HCT116 (cell line): ENCODE measurements around the gene ACACA. TPM values are rescaled to one million over a fixed set of nuclear protein-coding genes. Genes with fewer than 3 reads are reported as not detected.

Source experiments
- ATAC-seq: fragments of 200-7000 bp; cut with Tn5 transposase; 2 replicates; pipeline ENCODE4 v1.9.1; 2020; ENCODE audit warnings: mild to moderate bottlenecking, moderate library complexity
- Bru-seq: library from RNA; stranded (reverse); fragments of 400-500 nt; gene quantifications from one replicate; lab custom pipeline; 2021; lab: Mats Ljungman, UMichigan
- BruChase-seq, 2 experiments: library from RNA; stranded (reverse); fragments of 400-500 nt; gene quantifications; one replicate each; lab custom pipeline; 2021; lab: Mats Ljungman, UMichigan
- BruUV-seq: library from RNA; stranded (reverse); fragments of 400-500 nt; replicated peaks from 2 replicates; lab custom pipeline; 2021; lab: Mats Ljungman, UMichigan
- CTCF ChIA-PET: fragments of 300-600 bp; sonication (Branson Sonifier 250); formaldehyde crosslinking; loops from one replicate; lab custom pipeline; 2021; ENCODE audit warnings: antibody characterized with exemption; lab: Charles Lee
- POLR2A ChIA-PET: fragments of 300-600, 350-600 bp; sonication (Branson Sonifier 250); formaldehyde crosslinking; loops from one replicate; lab custom pipeline; 2021; ENCODE audit warnings: antibody characterized with exemption; lab: Charles Lee
- RAD21 ChIA-PET, 2 experiments: fragments of 300-600 bp; sonication (Branson Sonifier 250); formaldehyde crosslinking; loops; one replicate each; lab custom pipeline; 2023; ENCODE audit warnings: low total read pairs in 2 of 2; ENCODE audit not compliant: uncharacterized antibody in 2 of 2, unreplicated experiment in 2 of 2, low non-redundant PET in 1 of 2; lab: Charles Lee
- DNase-seq: peaks from one replicate; pipeline ENCODE4 v3.0.0-alpha.2; 2010; ENCODE audit warnings: low read depth, low spot score
- H2AFZ ChIP-seq: fragments of 200-600 bp; shearing (Covaris generic), sonication (generic); 2 replicates; pipeline ENCODE4 v1.6.1; 2017; ENCODE audit warnings: low read depth, mixed run types, mixed read lengths, antibody characterized with exemption, low read length; ENCODE audit not compliant: poor library complexity, severe bottlenecking
- H3K27ac ChIP-seq: 2 replicates; pipeline ENCODE4 v1.5.1; 2012; ENCODE audit warnings: low read depth, low read length
- H3K27me3 ChIP-seq: fragments of 200-600 bp; sonication (generic); 2 replicates; pipeline ENCODE4 v1.6.1; 2016; ENCODE audit warnings: mixed run types, low read length, mixed read lengths; ENCODE audit not compliant: insufficient read depth
- H3K36me3 ChIP-seq, 2 experiments: fragments of 200-500 bp in 1 of 2; fragments of 200-600 bp in 1 of 2; sonication (Bioruptor generic) in 1 of 2; sonication (generic) in 1 of 2; 2 replicates each; pipeline versions ENCODE4 v1.5.1 to v1.6.1; 2014 to 2016; ENCODE audit warnings: low read length in 2 of 2, inconsistent platforms in 1 of 2, mixed read lengths in 1 of 2, mixed run types in 1 of 2; ENCODE audit not compliant: insufficient read depth in 2 of 2, control insufficient read depth in 1 of 2
- H3K4me1 ChIP-seq, 2 experiments: fragments of 200-600 bp in 1 of 2; sonication (generic) in 1 of 2; 2 replicates each; pipeline versions ENCODE4 v1.5.1 to v1.6.1; 2012 to 2017; ENCODE audit warnings: low read length in 2 of 2, inconsistent platforms in 1 of 2, mild to moderate bottlenecking in 1 of 2, mixed read lengths in 1 of 2, mixed run types in 1 of 2, moderate library complexity in 1 of 2; ENCODE audit not compliant: insufficient read depth in 2 of 2, control insufficient read depth in 1 of 2
- H3K4me2 ChIP-seq: fragments of 200-600 bp; sonication (generic); 2 replicates; pipeline ENCODE4 v1.6.1; 2017; ENCODE audit warnings: mixed run types, low read length, mixed read lengths
- H3K4me3 ChIP-seq, 2 experiments: fragments of 200-600 bp in 1 of 2; sonication (generic) in 1 of 2; replicated peaks in 1 of 2; 2 replicates each; pipeline ENCODE4 v1.5.1; 2011 to 2016; ENCODE audit warnings: low read length in 2 of 2, control low read depth in 1 of 2, low read depth in 1 of 2, mild to moderate bottlenecking in 1 of 2, mixed read lengths in 1 of 2, mixed run types in 1 of 2
- H3K79me2 ChIP-seq: fragments of 200-600 bp; sonication (generic); 2 replicates; pipeline ENCODE4 v1.6.1; 2017; ENCODE audit warnings: mild to moderate bottlenecking, mixed run types, low read length, moderate library complexity, mixed read lengths; ENCODE audit not compliant: insufficient read depth
- H3K9ac ChIP-seq: fragments of 200-600 bp; sonication (generic); 2 replicates; pipeline ENCODE4 v1.6.1; 2016; ENCODE audit warnings: low read length, mixed read lengths
- H3K9me2 ChIP-seq: fragments of 200-600 bp; sonication (generic), shearing (Covaris generic); 2 replicates; pipeline ENCODE4 v1.6.1; 2017; ENCODE audit warnings: mixed run types, mild to moderate bottlenecking, moderate library complexity; ENCODE audit not compliant: insufficient read depth
- H3K9me3 ChIP-seq, 2 experiments: fragments of 200-500 bp in 1 of 2; fragments of 200-600 bp in 1 of 2; sonication (Bioruptor generic) in 1 of 2; sonication (generic) in 1 of 2; 2 replicates each; pipeline ENCODE4 v1.6.1; 2014 to 2017; ENCODE audit warnings: low read length in 2 of 2, mixed read lengths in 2 of 2, inconsistent platforms in 1 of 2, low read depth in 1 of 2, mild to moderate bottlenecking in 1 of 2, mixed run types in 1 of 2, moderate library complexity in 1 of 2; ENCODE audit not compliant: control insufficient read depth in 1 of 2, insufficient read depth in 1 of 2
- H4K20me1 ChIP-seq: fragments of 200-600 bp; sonication (generic), shearing (Covaris generic); 2 replicates; pipeline ENCODE4 v1.6.1; 2017; ENCODE audit warnings: mixed run types, mild to moderate bottlenecking, moderate library complexity; ENCODE audit not compliant: insufficient read depth
- CBX3 ChIP-seq: IDR thresholded peaks from 2 replicates; pipeline ENCODE4 v1.6.1; 2012; ENCODE audit warnings: low read depth
- CEBPB ChIP-seq: IDR thresholded peaks from 2 replicates; pipeline ENCODE4 v1.6.1; 2012; ENCODE audit warnings: low read depth
- CTCF ChIP-seq, 3 experiments: fragments of 200-600 bp in 1 of 3; sonication (generic) in 1 of 3; IDR thresholded peaks in 2 of 3; conservative IDR thresholded peaks in 1 of 3; 2 replicates each; pipeline ENCODE4 v1.5.1; 2012 to 2017; ENCODE audit warnings: low read depth in 2 of 3, low read length in 2 of 3, antibody characterized with exemption in 1 of 3, borderline replicate concordance in 1 of 3, control low read depth in 1 of 3, mild to moderate bottlenecking in 1 of 3, mixed read lengths in 1 of 3, mixed run types in 1 of 3, moderate library complexity in 1 of 3; ENCODE audit not compliant: insufficient read depth in 1 of 3
- ELF1 ChIP-seq: IDR thresholded peaks from 2 replicates; pipeline ENCODE4 v1.6.1; 2012; ENCODE audit warnings: low read depth, borderline replicate concordance
- EZH2 ChIP-seq: fragments of 200-600 bp; sonication (generic); IDR thresholded peaks from 2 replicates; pipeline ENCODE4 v1.6.1; 2017; ENCODE audit warnings: antibody characterized with exemption, mixed run types
- EZH2phosphoT487 ChIP-seq: fragments of 200-600 bp; IDR thresholded peaks from 2 replicates; pipeline ENCODE4 v1.6.1; 2018; ENCODE audit warnings: antibody characterized with exemption, borderline replicate concordance
- FOSL1 ChIP-seq: IDR thresholded peaks from 2 replicates; pipeline ENCODE4 v1.6.1; 2012; ENCODE audit warnings: low read depth
- JUND ChIP-seq: IDR thresholded peaks from 2 replicates; pipeline ENCODE4 v1.6.1; 2012
- POLR2A ChIP-seq: IDR thresholded peaks from 2 replicates; pipeline ENCODE4 v1.7.0; 2011; ENCODE audit warnings: borderline replicate concordance; ENCODE audit not compliant: insufficient read depth, insufficient read length; ENCODE audit errors: extremely low read depth
- POLR2AphosphoS5 ChIP-seq: IDR thresholded peaks from 2 replicates; pipeline ENCODE4 v1.6.1; 2011; ENCODE audit warnings: mild to moderate bottlenecking, low read depth, low read length, moderate library complexity
- RAD21 ChIP-seq: IDR thresholded peaks from 2 replicates; pipeline ENCODE4 v1.6.1; 2012; ENCODE audit warnings: low read depth, mild to moderate bottlenecking
- REST ChIP-seq: IDR thresholded peaks from 2 replicates; pipeline ENCODE4 v1.6.1; 2012; ENCODE audit warnings: low read depth
- SIN3A ChIP-seq: IDR thresholded peaks from 2 replicates; pipeline ENCODE4 v1.6.1; 2012; ENCODE audit warnings: low read depth
- SP1 ChIP-seq: IDR thresholded peaks from 2 replicates; pipeline ENCODE4 v1.6.1; 2012; ENCODE audit warnings: low read depth
- SRF ChIP-seq: IDR thresholded peaks from 2 replicates; pipeline ENCODE4 v1.6.1; 2012; ENCODE audit warnings: low read depth
- YY1 ChIP-seq: IDR thresholded peaks from 2 replicates; pipeline ENCODE4 v1.6.1; 2011; ENCODE audit warnings: low read length, low read depth, moderate library complexity, mild to moderate bottlenecking; ENCODE audit not compliant: insufficient replicate concordance; ENCODE audit errors: extremely low read depth
- ZFX ChIP-seq: fragments of 450-650 bp; IDR thresholded peaks from 2 replicates; pipeline ENCODE4 v1.6.1; 2017
- ZNF274 ChIP-seq: fragments of 200-500 bp; sonication (Bioruptor generic); IDR thresholded peaks from 2 replicates; pipeline ENCODE4 v1.6.1; 2014; ENCODE audit warnings: mild to moderate bottlenecking, low read depth, low read length, inconsistent platforms
- intact Hi-C: fragments of 100-400 bp; cut with micrococcal nuclease; formaldehyde crosslinking; loops from 2 replicates; pipeline ENCODE4 v1.10.0; 2022
- long read RNA-seq: library from polyadenylated mRNA; unstranded; transcript quantifications from one replicate; pipeline ENCODE4 v2.0.0, GENCODE V29; 2021; ENCODE audit not compliant: unreplicated experiment
- polyA plus RNA-seq: library from polyadenylated mRNA; unstranded; fragments of >200 nt; gene quantifications from 2 replicates; pipeline ENCODE4 v1.2.1, GENCODE V29; 2012; ENCODE audit warnings: missing spikeins
- total RNA-seq: library from RNA; stranded (reverse); gene quantifications from one replicate; pipeline ENCODE4 v1.2.1, GENCODE V29; 2021; ENCODE audit not compliant: unreplicated experiment
- TF ChIP-seq, protein P1 (sequence below): IDR thresholded peaks from 2 replicates; pipeline ENCODE4 v1.6.1; 2012
- TF ChIP-seq, protein P2 (sequence below): IDR thresholded peaks from 2 replicates; pipeline ENCODE4 v1.6.1; 2012

Gene ACACA
- total RNA-seq (161 TPM), Bru-seq, nascent RNA (percentile 86 among the genes with signal in this experiment), BruChase-seq, experiment 1, labeled RNA remaining after a 6-hour chase (percentile 84 among the genes with signal in this experiment), BruChase-seq, experiment 2, labeled RNA remaining after a 2-hour chase (percentile 86 among the genes with signal in this experiment)
- 61.0 and 69.6 TPM in 2 replicates for polyA plus RNA-seq
- long read RNA-seq, full-length matches to known transcripts, result 3 of 79 reads
- long read RNA-seq, partial matches to known transcripts, result 16 of 79 reads
- long read RNA-seq, other reads (novel, unspliced or antisense), result 60 of 79 reads

DNA sequence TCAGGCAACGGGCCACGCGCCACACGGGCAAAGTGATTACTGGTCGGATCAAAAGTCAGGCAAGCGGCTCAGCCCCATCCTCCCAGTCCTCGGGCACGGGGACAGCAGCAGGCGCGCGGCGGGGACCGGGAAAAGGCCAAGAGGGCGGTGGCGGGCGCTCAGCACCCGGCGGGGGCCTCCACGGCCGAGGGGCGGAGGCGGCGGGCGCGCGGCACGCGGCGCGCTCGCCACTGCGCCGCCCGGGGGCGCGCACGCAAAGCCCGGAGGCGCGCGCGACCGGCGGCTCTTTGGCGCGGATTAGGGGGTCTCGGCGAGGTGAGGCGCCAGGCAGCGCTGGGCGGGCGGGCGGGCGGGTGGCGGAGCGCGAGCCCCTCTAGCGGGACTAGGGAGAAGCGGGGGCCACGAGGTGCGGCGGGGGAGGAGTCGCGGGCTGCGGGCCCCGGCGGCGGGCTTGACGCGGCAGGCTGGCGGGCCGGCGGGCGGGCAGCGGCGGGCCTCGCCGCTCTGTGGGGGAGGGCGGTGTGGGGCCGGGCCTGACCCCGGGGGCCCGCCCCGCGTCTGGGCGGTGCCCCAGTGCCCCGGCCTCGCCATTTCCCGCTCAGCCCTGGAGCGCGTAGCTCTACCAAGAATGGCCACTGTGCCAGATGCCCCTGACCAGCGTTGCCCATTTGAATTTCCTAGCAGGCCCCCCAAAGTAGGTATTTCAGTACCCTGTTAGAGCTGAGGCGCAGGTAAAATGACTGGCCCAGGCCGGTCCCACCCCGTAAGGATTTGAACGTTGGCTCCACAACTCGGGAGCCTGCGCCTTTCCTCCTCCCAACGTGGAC, at the start of gene ACACA, which contains the start of gene TADA2A:
ACACA (minus strand) TSS at position 202 of the 827 bp plus-strand sequence. CDS start 537 bp downstream, outside the sequence.
TADA2A (plus strand) TSS at position 252 of the 827 bp plus-strand sequence. CDS start 4,480 bp downstream, outside the sequence.
- ATAC-seq (peak; percentile 95), DNase-seq (peak; percentile 60)
- Histone ChIP-seq H3K4me3 (peak within 1 kb of the TSS; percentile 83 to 89), H3K4me1 (peaks cover 10 to 30% of the 10 kb centered on the region in 2 experiments), H3K4me2 (peak within 1 kb of the TSS; percentile 100), H3K9me2 (no peaks in the 10 kb centered on the region), H2AFZ (no peak within 1 kb of the TSS), H4K20me1 (no peaks in the 10 kb centered on the region), H3K27me3 (no peaks in the 10 kb centered on the region), H3K79me2 (peaks cover 47% of the 10 kb centered on the region), H3K36me3 (peaks cover 0 to 6% of the 10 kb centered on the region in 2 experiments; a peak in 1 of 4 replicates), H3K9me3 (no peaks in the 10 kb centered on the region), H3K9ac (peak within 1 kb of the TSS; percentile 99), H3K27ac (peak within 1 kb of the TSS; percentile 97)
- CTCF ChIA-PET, result interaction anchor here (1.0 kb wide), 1 partner anchor 9 kb away, joined by 8 read pairs; no protein-coding TSS in a partner anchor
- RAD21 ChIA-PET, result no interaction called here
- intact Hi-C loops, result loop anchor here (2.0 kb wide), 1 partner anchor 84 kb away; no protein-coding TSS in a partner anchor
- POLR2A ChIA-PET, result interaction anchor here (1.0 kb wide), 1 partner anchor 31 kb away, joined by 3 read pairs; no protein-coding TSS in a partner anchor
- no TSS peak for BruUV-seq
- TF ChIP-seq YY1 (peak; percentile 88), CEBPB (no peak), CBX3 (peak; percentile 48), ZFX (peak; percentile 68), SP1 (no peak), REST (no peak), FOSL1 (no peak), ZNF274 (no peak), EZH2phosphoT487 (no peak), SIN3A (peak; percentile 68), RAD21 (no peak), JUND (no peak), SRF (no peak), POLR2A (no peak), ELF1 (no peak), EZH2 (no peak), CTCF (IDR thresholded peaks at IDR 0.05 in 2 of 3, conservative IDR thresholded peaks at IDR 0.05 in 1 of 3; ENCODE audit: borderline replicate concordance in 1 of 3, insufficient read depth in 1 of 3, low read depth in 2 of 3, low read length in 2 of 3) (0 out of 6 replicates have a peak, but pooled peaks of 1 of the 3 experiments have one; percentile 3), POLR2AphosphoS5 (peak; percentile 96)
- TF ChIP-seq, protein P1, sequence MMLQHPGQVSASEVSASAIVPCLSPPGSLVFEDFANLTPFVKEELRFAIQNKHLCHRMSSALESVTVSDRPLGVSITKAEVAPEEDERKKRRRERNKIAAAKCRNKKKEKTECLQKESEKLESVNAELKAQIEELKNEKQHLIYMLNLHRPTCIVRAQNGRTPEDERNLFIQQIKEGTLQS, result no peak
- TF ChIP-seq, protein P2, sequence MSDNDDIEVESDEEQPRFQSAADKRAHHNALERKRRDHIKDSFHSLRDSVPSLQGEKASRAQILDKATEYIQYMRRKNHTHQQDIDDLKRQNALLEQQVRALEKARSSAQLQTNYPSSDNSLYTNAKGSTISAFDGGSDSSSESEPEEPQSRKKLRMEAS, result peak; percentile 65
